Thyroid gland (tissue), 4 donors: Measurements from ENCODE around the gene PPP4C. TPM values are rescaled to one million over a fixed set of nuclear protein-coding genes. Genes with fewer than 3 reads are reported as not detected.

Experiments
- DNase-seq, 2 donors: peaks; one replicate each; pipeline ENCODE4 v3.0.0-alpha.2; 2019
- H3K27ac ChIP-seq, 3 donors: fragments of 200-600 bp; sonication (generic); 1 replicate in 2 of 3; 2 replicates in 1 of 3; pipeline ENCODE4 v1.5.1; 2016 to 2019; ENCODE audit warnings: mild to moderate bottlenecking in 1 of 3, moderate library complexity in 1 of 3
- H3K27me3 ChIP-seq: fragments of 200-600 bp; sonication (generic); one replicate; pipeline ENCODE4 v1.5.1; 2019
- H3K36me3 ChIP-seq, 2 donors: fragments of 200-600 bp; sonication (generic); one replicate each; pipeline ENCODE4 v1.5.1; 2016 to 2019
- H3K4me1 ChIP-seq, 2 donors: fragments of 200-600 bp; sonication (generic); one replicate each; pipeline ENCODE4 v1.5.1; 2017 to 2019
- H3K4me3 ChIP-seq, 3 donors: fragments of 200-600 bp; sonication (generic); replicated peaks in 1 of 3; 1 replicate in 2 of 3; 2 replicates in 1 of 3; pipeline ENCODE4 v1.5.1; 2016; ENCODE audit warnings: mild to moderate bottlenecking in 1 of 3
- H3K9me3 ChIP-seq: fragments of 200-600 bp; sonication (generic); one replicate; pipeline ENCODE4 v1.5.1; 2017
- POLR2A ChIP-seq, 2 donors: fragments of 450-650 bp; IDR thresholded peaks; one replicate each; pipeline ENCODE4 v1.6.1; 2017; ENCODE audit warnings: antibody characterized with exemption in 2 of 2, mild to moderate bottlenecking in 2 of 2, moderate library complexity in 1 of 2
- WGBS, 2 donors: methylation state at CpG; one replicate each; pipeline ENCODE4 v1.1.5; 2017; 5-methylcytosine and 5-hydroxymethylcytosine counted together
- intact Hi-C: fragments of 100-400 bp; cut with DNase I; formaldehyde crosslinking; loops from one replicate; pipeline ENCODE4 v1.15.1; 2023
- total RNA-seq, 4 donors: library from RNA; depleted of rRNA; stranded (reverse); fragments of >200 nt; gene quantifications; one replicate each; pipeline ENCODE4 v1.2.3, GENCODE V29; 2016
- TF ChIP-seq, protein P1 (sequence below), 6 experiments: fragments of 200-600 bp in 3 of 6; fragments of 450-650 bp in 3 of 6; sonication (generic) in 3 of 6; IDR thresholded peaks; one replicate each; pipeline ENCODE4 v1.5.1; 2016 to 2019; ENCODE audit warnings: antibody characterized with exemption in 6 of 6, mild to moderate bottlenecking in 2 of 6, inconsistent platforms in 1 of 6, moderate library complexity in 1 of 6

The PPP4C gene
- total RNA-seq, 4 donors from 2014 or later = 43.6 to 59.9 (median 50.8) TPM

DNA sequence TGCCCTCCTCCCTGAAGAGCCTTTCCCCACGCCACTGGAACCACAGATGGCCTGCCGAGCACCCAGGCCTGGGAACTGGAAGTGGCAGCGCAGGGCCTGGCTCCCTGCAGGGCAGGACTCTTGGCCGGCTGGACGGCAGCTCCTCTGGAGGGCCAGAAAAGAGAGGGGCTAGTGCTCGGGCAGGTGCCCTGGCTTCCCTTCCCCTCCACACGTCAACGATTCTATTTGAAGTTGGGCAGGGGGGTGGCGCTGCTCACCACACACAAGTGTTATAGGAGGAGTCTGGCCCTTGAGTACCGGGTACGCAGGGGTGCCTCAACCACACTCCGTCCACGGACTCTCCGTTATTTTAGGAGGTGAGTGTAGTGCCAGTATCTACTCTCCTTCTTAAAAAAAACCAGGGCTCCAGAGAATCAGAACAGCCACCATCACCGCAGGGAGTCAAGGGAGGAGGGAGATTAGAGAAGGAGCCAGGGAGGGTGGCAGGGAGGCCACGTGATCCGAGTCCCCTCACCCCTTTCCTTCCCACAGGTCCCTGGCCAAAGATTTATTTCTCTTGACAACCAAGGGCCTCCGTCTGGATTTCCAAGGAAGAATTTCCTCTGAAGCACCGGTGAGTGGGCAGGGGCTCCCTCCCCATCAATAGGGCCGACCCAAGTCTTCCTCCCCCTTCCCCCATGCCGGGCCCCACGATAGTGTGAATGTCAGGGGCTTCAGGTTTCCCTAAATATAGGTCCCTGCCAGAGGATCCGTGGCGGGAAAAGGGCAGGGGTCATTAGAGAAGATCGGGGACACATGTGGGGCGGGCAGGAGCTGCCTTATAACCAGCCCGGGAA is 11.7 kb upstream of the PPP4C start:
- H3K27ac ChIP-seq = peak overlapping the region; percentile 97 to 99 (median 98)
- peaks cover 18 to 35% of the 10 kb centered on the region in 2 donors for H3K4me1 ChIP-seq
- peak in 1 of 2 donors; percentile 85 for TF ChIP-seq POLR2A (IDR thresholded peaks at IDR 0.05)
- TF ChIP-seq, protein P1, sequence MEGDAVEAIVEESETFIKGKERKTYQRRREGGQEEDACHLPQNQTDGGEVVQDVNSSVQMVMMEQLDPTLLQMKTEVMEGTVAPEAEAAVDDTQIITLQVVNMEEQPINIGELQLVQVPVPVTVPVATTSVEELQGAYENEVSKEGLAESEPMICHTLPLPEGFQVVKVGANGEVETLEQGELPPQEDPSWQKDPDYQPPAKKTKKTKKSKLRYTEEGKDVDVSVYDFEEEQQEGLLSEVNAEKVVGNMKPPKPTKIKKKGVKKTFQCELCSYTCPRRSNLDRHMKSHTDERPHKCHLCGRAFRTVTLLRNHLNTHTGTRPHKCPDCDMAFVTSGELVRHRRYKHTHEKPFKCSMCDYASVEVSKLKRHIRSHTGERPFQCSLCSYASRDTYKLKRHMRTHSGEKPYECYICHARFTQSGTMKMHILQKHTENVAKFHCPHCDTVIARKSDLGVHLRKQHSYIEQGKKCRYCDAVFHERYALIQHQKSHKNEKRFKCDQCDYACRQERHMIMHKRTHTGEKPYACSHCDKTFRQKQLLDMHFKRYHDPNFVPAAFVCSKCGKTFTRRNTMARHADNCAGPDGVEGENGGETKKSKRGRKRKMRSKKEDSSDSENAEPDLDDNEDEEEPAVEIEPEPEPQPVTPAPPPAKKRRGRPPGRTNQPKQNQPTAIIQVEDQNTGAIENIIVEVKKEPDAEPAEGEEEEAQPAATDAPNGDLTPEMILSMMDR (IDR thresholded peaks at IDR 0.05) = peak in 4 of 6 experiments; percentile 14 to 48 (median 30)
- intact Hi-C loops = no loop called here
- H3K9me3 ChIP-seq = no peaks in the 10 kb centered on the region
- WGBS, 2 donors = 0 to 3% methylated on average over 19 to 20 of the region's 27 CpGs
- H3K36me3 ChIP-seq = peaks cover 18 to 22% of the 10 kb centered on the region in 2 donors
- peak overlapping the region; percentile 42 to 95 (median 69) for H3K4me3 ChIP-seq
- no peaks in the 10 kb centered on the region for H3K27me3 ChIP-seq
- DNase-seq = peak; percentile 90 to 94

DNA sequence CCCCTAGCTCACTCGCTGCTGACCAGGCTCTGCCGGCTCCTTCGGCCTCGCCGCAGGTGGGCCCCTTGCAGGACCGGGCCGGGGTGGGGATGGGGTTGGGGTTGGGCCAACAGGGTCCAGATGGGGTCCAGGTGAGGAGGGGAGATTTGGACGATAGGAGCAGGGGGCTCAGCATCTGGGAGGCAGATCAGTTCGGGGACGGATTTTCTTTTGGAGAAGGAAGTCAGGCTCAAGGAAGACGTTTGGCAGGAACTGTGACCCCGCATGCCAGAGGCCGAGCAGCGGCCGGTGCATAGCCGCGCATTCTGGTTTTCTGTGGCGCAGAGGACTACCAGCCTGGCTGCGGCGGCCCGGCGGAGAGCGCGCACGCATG is 11.1 kb upstream of the PPP4C start:
- Histone ChIP-seq H3K9me3 (no peaks in the 10 kb centered on the region), H3K4me3 (peak overlapping the region; percentile 42 to 95 (median 69)), H3K27ac (peak overlapping the region; percentile 97 to 99 (median 98)), H3K27me3 (no peaks in the 10 kb centered on the region), H3K36me3 (peaks cover 24 to 28% of the 10 kb centered on the region in 2 donors), H3K4me1 (peaks cover 20 to 40% of the 10 kb centered on the region in 2 donors)
- intact Hi-C loops = no loop called here
- DNase-seq = no peak
- 0 to 3% methylated on average over 1 to 17 of the region's 25 CpGs for WGBS, 2 donors
- TF ChIP-seq, protein P1 (IDR thresholded peaks at IDR 0.05) = no peak
- TF ChIP-seq POLR2A (IDR thresholded peaks at IDR 0.05) = no peak

DNA sequence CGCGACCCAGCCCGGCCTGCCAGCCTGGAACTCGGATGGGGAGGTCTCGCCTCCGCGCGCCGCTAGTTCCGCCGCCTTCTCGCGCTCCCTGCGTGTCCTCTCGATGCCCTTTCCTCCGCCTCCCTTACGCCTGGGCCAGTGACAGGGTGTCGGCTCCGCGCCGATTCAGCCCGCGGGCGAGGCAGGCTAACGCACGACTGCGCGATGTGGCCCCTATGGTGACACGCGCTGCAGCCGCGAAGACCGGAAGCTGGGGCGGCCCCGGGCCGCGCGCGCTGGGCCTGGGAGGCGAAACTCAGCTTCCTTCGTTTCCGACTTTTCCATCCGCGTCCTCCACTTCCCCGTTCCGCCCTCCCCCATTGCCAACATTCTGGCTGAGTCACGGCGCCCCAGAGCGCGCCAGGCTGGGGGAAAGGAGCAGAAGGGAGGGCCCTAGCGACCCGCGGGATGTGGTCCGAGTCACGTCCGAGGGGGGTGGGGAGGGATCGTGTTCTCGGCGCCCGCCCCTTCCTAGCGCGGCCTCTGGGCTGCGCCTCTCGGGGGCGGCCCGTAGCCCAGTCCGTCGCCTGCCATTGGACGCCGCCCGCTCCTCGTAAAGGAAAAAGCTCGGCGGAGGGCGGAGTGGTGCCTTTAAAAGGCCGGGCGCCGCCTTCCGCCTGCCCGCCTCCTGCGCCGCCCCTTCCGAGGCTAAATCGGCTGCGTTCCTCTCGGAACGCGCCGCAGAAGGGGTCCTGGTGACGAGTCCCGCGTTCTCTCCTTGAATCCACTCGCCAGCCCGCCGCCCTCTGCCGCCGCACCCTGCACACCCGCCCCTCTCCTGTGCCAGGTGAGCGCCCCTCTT is 10.5 kb upstream of the PPP4C start, which contains the start of gene ALDOA:
ALDOA (plus strand) TSS at position 659 of the 841 bp plus-strand sequence. CDS start 1,138 bp downstream, outside the sequence.
- DNase-seq = peak; percentile 98
- intact Hi-C loops = no loop called here
- H3K9me3 ChIP-seq = no peaks in the 10 kb centered on the region
- H3K4me3 ChIP-seq = peak within 1 kb of the TSS; percentile 86 to 97 (median 95)
- H3K4me1 ChIP-seq = peaks cover 24 to 46% of the 10 kb centered on the region in 2 donors
- TF ChIP-seq, protein P1 (IDR thresholded peaks at IDR 0.05) = no peak
- TF ChIP-seq POLR2A (IDR thresholded peaks at IDR 0.05) = peak; percentile 82 to 98
- no peaks in the 10 kb centered on the region for H3K27me3 ChIP-seq
- WGBS, 2 donors = 0 to 1% methylated on average over 38 to 59 of the region's 99 CpGs
- H3K36me3 ChIP-seq = peaks cover 30 to 34% of the 10 kb centered on the region in 2 donors
- peak within 1 kb of the TSS; percentile 97 to 99 (median 98) for H3K27ac ChIP-seq

DNA sequence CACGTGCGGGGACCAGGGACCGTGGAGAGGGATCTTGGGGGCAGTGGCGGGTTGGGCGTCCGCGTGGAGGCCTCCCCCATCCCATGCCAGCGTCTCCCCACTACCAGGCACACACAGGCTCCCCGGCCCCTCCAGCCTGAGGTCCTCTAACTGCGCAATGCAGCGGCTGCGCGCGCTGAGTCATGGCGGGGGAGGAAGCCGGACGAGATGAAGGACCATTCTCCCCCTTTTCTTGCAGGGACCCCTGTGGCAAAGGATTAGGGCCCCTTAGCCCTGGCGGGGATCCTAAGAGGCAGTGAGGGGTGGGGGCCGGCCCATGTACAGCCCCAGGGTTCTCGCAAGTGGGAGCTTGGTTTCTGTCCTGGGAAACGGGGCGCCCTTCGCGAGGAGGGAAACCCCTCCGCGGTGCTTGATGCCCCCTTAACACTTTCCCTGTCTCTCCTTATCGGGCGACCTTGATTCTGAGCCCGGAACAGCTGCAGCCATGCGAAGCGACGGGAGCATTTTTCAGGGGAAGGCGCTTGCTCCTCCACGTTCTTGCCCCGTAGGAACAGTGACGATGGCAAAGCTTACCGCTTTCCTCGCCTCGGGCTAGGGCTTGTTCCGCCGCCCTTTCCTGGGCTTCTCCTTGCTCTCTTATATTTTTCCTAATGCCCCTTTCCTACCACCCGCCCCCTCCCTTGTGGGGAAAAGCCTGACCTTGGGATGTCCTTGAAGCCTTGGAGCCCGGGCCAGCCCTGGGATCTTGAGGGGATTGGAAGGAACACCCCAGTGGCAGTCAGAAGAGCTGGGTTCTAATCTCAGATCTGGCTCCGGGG is 9.6 kb upstream of the PPP4C start:
- peaks cover 24 to 40% of the 10 kb centered on the region in 2 donors for H3K4me1 ChIP-seq
- H3K27ac ChIP-seq = peak overlapping the region; percentile 78 to 99 (median 97)
- TF ChIP-seq, protein P1 (IDR thresholded peaks at IDR 0.05) = no peak
- H3K9me3 ChIP-seq = no peaks in the 10 kb centered on the region
- 0 to 2% methylated on average over 18 to 19 of the region's 44 CpGs for WGBS, 2 donors
- DNase-seq = peak in 1 of 2 donors; percentile 25
- H3K27me3 ChIP-seq = no peaks in the 10 kb centered on the region
- H3K36me3 ChIP-seq = peaks cover 38 to 42% of the 10 kb centered on the region in 2 donors
- intact Hi-C loops = no loop called here
- H3K4me3 ChIP-seq = peak overlapping the region; percentile 86 to 97 (median 95)
